GM20000 (cell line): Measurements from ENCODE around the gene ARHGAP4.

ENCODE experiments used
- DNase-seq: peaks from one replicate; pipeline ENCODE4 v3.0.0; 2012; ENCODE audit warnings: low spot score
- CTCF ChIP-seq: IDR thresholded peaks from 2 replicates; pipeline ENCODE4 v1.5.1; 2012; ENCODE audit warnings: mild to moderate bottlenecking, control low read depth; ENCODE audit errors: extremely low read depth, missing control alignments

ARHGAP4 gene

DNA sequence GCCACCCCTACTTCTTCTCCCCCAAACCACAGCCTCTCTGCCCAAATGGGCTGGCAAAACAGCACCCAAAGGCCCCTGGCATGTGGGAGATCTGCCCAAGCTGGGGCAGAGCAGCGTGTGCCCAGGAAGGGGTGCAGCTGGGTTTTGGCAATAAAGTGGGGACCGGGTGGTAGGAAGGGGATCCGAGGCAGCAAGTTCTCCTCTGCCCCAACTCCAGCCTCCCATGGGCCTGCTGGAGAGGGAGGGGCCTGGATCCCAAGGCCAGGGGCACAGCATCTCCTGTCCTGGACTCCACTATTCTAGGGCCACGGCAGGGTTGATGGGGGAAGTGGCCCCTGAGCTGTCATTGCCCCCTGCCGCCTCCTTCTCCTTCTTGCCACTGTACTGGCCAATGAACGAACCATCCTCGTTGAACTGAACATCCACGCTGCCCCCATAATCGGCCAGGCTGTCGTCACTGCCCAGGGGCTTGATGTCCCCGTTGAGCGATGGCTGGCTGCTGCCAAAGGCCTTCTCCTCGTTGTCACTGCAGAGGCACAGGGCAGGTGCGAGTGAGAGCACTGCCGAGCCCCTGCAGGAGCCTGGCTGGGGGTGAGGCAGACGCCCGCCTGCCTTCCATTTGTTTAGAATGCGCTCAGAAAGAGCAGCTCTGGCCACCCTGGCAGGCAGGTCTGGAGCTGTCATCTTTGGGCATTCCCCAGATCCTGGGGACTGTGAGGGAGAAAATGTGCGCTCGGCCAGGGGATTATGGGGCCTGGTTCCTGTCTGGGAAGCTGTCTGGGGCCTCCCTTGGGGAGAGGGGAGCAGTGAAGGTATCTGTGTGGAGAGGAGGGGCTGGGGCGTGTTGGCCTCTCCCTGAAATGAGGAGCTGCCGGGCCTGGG is 63.5 kb downstream of the ARHGAP4 start:
- no peak for TF ChIP-seq CTCF
- DNase-seq, result no peak

DNA sequence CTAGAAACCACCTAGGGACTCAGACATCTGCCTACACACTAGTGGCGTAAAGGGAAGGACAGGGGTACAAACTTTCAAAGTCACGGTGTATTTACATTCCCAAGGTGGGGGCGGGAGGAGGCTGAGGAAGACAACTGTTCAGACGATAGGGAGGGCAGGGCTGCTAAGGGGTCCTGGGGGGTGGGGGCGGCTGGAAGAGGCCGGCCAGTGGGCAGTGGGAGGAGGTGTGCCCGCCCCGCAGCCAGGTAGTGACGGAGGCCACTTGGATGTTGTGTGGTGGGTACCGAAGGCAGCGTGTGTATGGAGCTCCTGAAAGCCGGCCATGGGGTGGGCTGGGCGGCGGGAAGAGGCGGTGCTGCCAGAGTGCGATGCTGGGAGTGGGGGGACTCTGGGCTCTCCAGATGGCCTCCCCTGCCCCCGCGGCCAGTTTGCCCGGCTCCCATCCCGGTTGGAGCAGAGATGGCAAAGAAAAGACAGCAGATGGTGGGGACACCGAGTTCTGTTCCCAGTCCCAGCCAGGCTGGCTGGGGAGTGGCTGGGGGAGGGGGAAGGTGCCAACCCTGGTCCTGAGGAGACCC is 64.2 kb downstream of the ARHGAP4 start:
- DNase-seq, result no peak
- no peak for TF ChIP-seq CTCF

DNA sequence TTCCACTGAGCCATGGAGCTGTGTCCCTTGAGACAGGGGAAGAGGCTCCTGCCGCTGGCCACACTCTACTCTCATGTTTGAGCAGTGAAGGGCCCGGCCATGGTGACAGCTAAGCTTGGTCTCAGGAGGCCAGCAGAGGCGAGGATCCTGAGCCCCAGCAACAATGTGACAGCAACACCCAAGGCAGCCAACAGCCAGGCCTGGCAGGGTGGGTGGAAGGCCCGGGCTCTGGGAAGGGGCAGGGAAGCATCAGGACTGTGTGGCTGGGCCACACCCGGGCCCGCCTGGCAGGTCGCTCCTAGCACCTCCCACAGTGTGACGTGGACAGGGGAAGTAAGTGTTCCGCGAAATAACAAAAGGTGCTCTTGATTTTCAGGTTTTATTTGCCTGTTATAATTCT is 64.9 kb downstream of the ARHGAP4 start:
- DNase-seq, result no peak
- TF ChIP-seq CTCF, result no peak
